A549 treated with ZK216348 at 1 μM for 4 hours (cell line): ENCODE data around the gene KIAA0825. TPM values are rescaled to one million over a fixed set of nuclear protein-coding genes. Genes with fewer than 3 reads are reported as not detected.

ENCODE experiments used
- total RNA-seq: library from RNA; stranded (reverse); fragments of 200-300 nt; extraction: Qiagen RNA extraction; gene quantifications from 5 replicates; pipeline ENCODE4 v1.2.3, GENCODE V29; 2022; ENCODE audit warnings: low read depth

Gene KIAA0825
- total RNA-seq, result 0.27 to 0.55 TPM (median 0.44 TPM) in 5 replicates

GRCh38 chr5:94618493-94619328 lies at the start of gene KIAA0825, which contains the start of gene SLF1:
KIAA0825 (minus strand) TSS chr5:94618604; CDS start chr5:94537126, 81,478 bp downstream.
SLF1 (plus strand) TSS chr5:94618669; CDS start chr5:94628811, 10,142 bp downstream.

Other genes starting within 250 kb of the KIAA0825 start
- gene SLF1, start 65 bp upstream of the KIAA0825 start, total RNA-seq, result 6.6 to 10.1 TPM (median 8.2 TPM) in 5 replicates